ENCODE data around the gene OBSCN.

OBSCN gene

DNA sequence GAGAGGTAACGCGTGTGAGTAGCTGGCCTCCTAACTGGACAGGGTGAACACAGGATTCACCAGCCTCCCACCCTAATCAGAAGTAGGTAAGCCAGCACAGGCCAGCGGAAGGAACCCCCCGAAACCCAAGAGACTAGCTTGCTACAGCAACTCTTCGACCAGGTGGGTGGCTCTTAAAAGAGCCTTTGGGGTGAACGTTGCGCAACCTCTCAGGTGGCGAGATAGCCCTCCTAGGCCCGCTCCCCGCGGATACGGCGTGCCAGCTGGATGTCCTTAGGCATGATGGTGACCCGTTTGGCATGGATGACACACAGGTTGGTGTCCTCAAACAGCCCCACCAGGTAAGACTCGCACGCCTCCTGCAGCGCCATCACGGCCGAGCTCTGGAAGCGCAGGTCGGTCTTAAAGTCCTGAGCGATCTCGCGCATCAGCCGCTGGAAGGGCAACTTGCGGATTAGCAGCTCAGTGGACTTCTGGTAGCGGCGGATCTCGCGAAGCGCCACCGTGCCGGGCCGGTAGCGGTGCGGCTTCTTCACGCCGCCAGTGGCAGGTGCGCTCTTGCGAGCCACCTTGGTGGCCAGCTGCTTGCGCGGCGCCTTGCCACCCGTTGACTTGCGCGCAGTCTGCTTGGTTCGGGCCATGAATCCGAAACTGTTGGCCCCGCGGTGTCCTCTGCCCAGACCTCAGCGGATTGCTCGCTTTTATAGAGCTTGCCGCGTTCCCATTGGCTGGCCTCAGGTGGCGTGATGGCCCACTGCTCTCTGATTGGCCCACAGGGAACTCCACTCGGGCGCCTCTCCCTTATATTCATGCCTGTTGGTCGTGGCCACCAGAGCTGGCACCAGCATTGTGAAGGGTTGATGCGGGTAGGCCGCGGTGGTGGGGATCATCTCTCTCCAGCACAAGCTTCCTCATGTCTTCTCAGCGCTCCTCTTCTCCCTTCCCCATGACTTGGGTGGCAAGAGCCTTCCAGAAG is 217.1 kb downstream of the OBSCN start:
- TF ChIP-seq, protein P1, sequence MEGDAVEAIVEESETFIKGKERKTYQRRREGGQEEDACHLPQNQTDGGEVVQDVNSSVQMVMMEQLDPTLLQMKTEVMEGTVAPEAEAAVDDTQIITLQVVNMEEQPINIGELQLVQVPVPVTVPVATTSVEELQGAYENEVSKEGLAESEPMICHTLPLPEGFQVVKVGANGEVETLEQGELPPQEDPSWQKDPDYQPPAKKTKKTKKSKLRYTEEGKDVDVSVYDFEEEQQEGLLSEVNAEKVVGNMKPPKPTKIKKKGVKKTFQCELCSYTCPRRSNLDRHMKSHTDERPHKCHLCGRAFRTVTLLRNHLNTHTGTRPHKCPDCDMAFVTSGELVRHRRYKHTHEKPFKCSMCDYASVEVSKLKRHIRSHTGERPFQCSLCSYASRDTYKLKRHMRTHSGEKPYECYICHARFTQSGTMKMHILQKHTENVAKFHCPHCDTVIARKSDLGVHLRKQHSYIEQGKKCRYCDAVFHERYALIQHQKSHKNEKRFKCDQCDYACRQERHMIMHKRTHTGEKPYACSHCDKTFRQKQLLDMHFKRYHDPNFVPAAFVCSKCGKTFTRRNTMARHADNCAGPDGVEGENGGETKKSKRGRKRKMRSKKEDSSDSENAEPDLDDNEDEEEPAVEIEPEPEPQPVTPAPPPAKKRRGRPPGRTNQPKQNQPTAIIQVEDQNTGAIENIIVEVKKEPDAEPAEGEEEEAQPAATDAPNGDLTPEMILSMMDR (conservative IDR thresholded peaks at IDR 0.05), result no peak
- H3K27ac ChIP-seq, result no peak overlapping the region

DNA sequence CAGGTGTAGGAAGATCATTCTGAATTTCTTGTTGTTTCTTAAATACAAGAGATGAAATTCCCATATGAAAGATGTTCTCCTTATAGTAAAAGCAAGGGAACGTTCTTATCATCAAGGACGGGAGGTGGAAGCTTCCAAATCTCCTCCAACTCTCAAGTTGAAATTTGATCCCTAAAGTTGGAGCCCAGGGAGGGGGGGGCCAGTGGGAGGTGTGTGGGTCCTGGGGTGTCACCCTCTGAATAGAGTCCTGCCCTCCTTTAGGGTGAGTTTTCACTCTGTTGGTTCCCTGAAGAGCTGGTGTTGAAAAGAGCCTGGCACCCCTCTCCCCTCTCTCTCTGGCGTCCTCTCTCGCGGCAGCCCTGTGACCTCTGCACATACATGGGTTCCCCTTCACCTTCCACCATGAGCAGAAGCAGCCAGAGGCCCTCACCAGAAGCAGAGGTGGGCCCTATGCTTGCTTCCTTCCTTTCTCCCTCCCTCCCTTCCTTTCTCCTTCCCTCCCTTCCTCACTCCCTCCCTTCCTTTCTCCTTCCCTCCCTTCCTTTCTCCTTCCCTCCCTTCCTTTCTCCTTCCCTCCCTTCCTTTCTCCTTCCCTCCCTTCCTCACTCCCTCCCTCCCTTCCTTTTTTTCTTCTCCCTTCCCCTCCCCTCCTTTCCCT is 218.8 kb downstream of the OBSCN start:
- TF ChIP-seq, protein P1 (conservative IDR thresholded peaks at IDR 0.05), result no peak
- H3K27ac ChIP-seq, result no peak overlapping the region

DNA sequence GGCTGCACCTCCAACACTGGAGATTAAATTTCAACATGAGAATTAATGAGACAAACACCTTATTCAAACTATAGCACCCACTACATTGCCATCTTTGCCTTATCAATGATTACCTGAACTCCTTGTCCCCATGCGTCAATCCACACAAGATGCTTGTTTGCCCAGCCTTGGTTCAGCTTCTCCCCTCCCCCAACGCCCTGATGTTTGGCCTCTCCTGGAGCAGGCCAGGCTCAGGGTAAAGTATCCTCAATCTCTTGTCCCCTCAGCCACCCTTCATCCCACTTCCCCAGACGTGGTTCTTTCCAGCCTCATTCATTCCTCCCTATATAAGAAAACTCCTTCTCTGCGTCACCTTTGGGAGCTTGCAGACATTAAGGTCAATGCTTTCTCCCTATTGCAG is 220.6 kb downstream of the OBSCN start:
- TF ChIP-seq, protein P1 (conservative IDR thresholded peaks at IDR 0.05), result no peak

More for the DNA sequence above, 220.6 kb downstream of the OBSCN start:
- no peak overlapping the region for H3K27ac ChIP-seq

Data from VCaP (cell line).